ENCODE results near the gene RPL19.
A peak's percentile ranks its signal among the peaks of the same experiment; 100 is the strongest.

DNA sequence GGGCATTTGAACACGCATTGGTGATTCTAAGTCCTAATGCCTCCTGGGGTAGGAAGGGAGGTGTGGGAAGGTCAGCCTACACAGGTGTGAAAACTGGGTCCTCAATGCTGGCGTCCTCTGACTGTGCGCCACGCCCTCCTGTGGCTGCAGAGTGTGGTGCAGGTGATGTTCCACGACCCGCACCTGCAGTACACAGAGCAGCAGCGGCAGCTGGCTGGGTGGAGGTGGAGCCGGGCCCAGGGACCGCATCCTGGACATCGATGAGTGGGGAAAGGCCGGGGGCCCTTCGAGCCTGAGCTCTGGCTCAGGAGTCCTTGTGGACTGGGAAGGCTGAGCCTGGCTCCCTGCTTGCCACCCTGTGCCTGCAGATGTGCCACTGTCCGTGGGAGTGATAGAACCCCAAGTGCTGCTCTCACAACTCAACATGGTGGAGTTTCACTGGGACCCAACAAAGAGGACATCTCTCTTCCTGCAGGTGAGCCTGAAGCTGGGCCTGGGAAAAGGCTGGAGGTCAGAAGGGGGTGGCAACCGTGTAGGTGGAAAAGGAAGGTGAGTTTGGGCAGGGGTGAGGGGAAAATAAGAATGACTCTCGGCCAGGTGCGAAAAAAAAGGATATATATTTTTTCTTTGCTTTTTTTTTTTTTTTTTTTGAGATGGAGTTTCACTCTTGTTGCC is 39.7 kb downstream of the RPL19 start:
- TF ChIP-seq, protein P1, sequence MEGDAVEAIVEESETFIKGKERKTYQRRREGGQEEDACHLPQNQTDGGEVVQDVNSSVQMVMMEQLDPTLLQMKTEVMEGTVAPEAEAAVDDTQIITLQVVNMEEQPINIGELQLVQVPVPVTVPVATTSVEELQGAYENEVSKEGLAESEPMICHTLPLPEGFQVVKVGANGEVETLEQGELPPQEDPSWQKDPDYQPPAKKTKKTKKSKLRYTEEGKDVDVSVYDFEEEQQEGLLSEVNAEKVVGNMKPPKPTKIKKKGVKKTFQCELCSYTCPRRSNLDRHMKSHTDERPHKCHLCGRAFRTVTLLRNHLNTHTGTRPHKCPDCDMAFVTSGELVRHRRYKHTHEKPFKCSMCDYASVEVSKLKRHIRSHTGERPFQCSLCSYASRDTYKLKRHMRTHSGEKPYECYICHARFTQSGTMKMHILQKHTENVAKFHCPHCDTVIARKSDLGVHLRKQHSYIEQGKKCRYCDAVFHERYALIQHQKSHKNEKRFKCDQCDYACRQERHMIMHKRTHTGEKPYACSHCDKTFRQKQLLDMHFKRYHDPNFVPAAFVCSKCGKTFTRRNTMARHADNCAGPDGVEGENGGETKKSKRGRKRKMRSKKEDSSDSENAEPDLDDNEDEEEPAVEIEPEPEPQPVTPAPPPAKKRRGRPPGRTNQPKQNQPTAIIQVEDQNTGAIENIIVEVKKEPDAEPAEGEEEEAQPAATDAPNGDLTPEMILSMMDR (conservative IDR thresholded peaks at IDR 0.05; ENCODE audit: low read length), result peak; percentile 89
- TF ChIP-seq EZH2phosphoT487 (IDR thresholded peaks at IDR 0.05; ENCODE audit: borderline replicate concordance, low read depth, low read length), result no peak
